Astrocyte of the spinal cord (primary cell): ENCODE results near the gene AMIGO3.
A peak's percentile ranks its signal among the peaks of the same experiment; 100 is the strongest.
"Not testable (repeated sequence)": the region's sequence is repeated elsewhere in the genome, so short reads cannot be mapped to it uniquely, and the experiment has no call there.

Source experiments
- DNase-seq: peaks from one replicate; pipeline ENCODE4 v3.0.0; 2011; ENCODE audit warnings: low read depth, low spot score
- H3K4me3 ChIP-seq: 2 replicates; pipeline ENCODE4 v1.5.1; 2011; ENCODE audit warnings: low read depth, mild to moderate bottlenecking, low read length, moderate library complexity
- CTCF ChIP-seq: IDR thresholded peaks from 2 replicates; pipeline ENCODE4 v1.5.1; 2012; ENCODE audit warnings: low read depth, mild to moderate bottlenecking, low read length, inconsistent platforms
- in situ Hi-C: cut with HindIII; loops from 2 replicates; pipeline ENCODE4 v1.10.0; 2017; ENCODE audit warnings: low sequenced_read_pairs

Gene AMIGO3

GRCh38 chr3:49699281-49699979 lies 20.1 kb downstream of the AMIGO3 start:
- in situ Hi-C loops, result no loop called here
- H3K4me3 ChIP-seq, result no peak overlapping the region
- DNase-seq, result no peak
- no peak for TF ChIP-seq CTCF

- H3K4me3 ChIP-seq, DNase-seq, in situ Hi-C loops: not testable (repeated sequence)
Measured at GRCh38 chr3:49695350-49696015, 24.0 kb downstream of the AMIGO3 start.

GRCh38 chr3:49694409-49695070 lies 24.9 kb downstream of the AMIGO3 start:
- H3K4me3 ChIP-seq, in situ Hi-C loops, DNase-seq: not testable (repeated sequence)

GRCh38 chr3:49691481-49691880 lies 28.0 kb downstream of the AMIGO3 start:
- in situ Hi-C loops, DNase-seq, H3K4me3 ChIP-seq: not testable (repeated sequence)

- in situ Hi-C loops, H3K4me3 ChIP-seq, DNase-seq: not testable (repeated sequence)
Measured at GRCh38 chr3:49690856-49691255, 28.6 kb downstream of the AMIGO3 start.

GRCh38 chr3:49689908-49690624 lies 29.4 kb downstream of the AMIGO3 start:
- in situ Hi-C loops, DNase-seq: not testable (repeated sequence)
- peak overlapping the region; percentile 96 for H3K4me3 ChIP-seq

- peak; percentile 45 for TF ChIP-seq CTCF
- peak within 1 kb of the TSS; percentile 96 for H3K4me3 ChIP-seq
- in situ Hi-C loops, result no loop called here
- peak; percentile 87 for DNase-seq
Measured at GRCh38 chr3:49689046-49689907, 30.2 kb downstream of the AMIGO3 start, which contains the start of the genes MST1 and RNF123. TSS of gene MST1 (minus strand) at chr3:49689474. CDS start at chr3:49688691, 783 bp downstream. TSS of gene RNF123 (plus strand) at chr3:49689557. CDS start at chr3:49691166, 1,609 bp downstream.

GRCh38 chr3:49688338-49689045 lies 31.0 kb downstream of the AMIGO3 start:
- DNase-seq, in situ Hi-C loops: not testable (repeated sequence)
- H3K4me3 ChIP-seq, result peak overlapping the region; percentile 96

- in situ Hi-C loops, DNase-seq, H3K4me3 ChIP-seq: not testable (repeated sequence)
Measured at GRCh38 chr3:49687424-49687795, 32.1 kb downstream of the AMIGO3 start.

- DNase-seq, in situ Hi-C loops: not testable (repeated sequence)
- H3K4me3 ChIP-seq, result peak overlapping the region; percentile 17
Measured at GRCh38 chr3:49686769-49687423, 32.6 kb downstream of the AMIGO3 start.

- in situ Hi-C loops, DNase-seq: not testable (repeated sequence)
- peak overlapping the region; percentile 17 for H3K4me3 ChIP-seq
Measured at GRCh38 chr3:49686346-49686745, 33.1 kb downstream of the AMIGO3 start.

GRCh38 chr3:49685846-49686245 lies 33.6 kb downstream of the AMIGO3 start:
- DNase-seq, H3K4me3 ChIP-seq, in situ Hi-C loops: not testable (repeated sequence)

GRCh38 chr3:49685103-49685502 lies 34.4 kb downstream of the AMIGO3 start:
- in situ Hi-C loops, H3K4me3 ChIP-seq, DNase-seq: not testable (repeated sequence)
